T-helper 2 cell treated with Interferon-gamma antibody and Interleukin-4, amounts not matched to agents 100 ng/mL and 5 ng/mL, for 36 hours (primary cell): Measurements from ENCODE around the gene PLCH2. TPM values are rescaled to one million over a fixed set of nuclear protein-coding genes. Genes with fewer than 3 reads are reported as not detected.

Experiments
- intact Hi-C: fragments of 100-400 bp; cut with micrococcal nuclease; formaldehyde crosslinking; loops from one replicate; pipeline ENCODE4 v1.15.1; 2023
- total RNA-seq: library from RNA; stranded (reverse); gene quantifications from 2 replicates; pipeline ENCODE4 v1.2.3, GENCODE V29; 2022

PLCH2 gene, protein sequence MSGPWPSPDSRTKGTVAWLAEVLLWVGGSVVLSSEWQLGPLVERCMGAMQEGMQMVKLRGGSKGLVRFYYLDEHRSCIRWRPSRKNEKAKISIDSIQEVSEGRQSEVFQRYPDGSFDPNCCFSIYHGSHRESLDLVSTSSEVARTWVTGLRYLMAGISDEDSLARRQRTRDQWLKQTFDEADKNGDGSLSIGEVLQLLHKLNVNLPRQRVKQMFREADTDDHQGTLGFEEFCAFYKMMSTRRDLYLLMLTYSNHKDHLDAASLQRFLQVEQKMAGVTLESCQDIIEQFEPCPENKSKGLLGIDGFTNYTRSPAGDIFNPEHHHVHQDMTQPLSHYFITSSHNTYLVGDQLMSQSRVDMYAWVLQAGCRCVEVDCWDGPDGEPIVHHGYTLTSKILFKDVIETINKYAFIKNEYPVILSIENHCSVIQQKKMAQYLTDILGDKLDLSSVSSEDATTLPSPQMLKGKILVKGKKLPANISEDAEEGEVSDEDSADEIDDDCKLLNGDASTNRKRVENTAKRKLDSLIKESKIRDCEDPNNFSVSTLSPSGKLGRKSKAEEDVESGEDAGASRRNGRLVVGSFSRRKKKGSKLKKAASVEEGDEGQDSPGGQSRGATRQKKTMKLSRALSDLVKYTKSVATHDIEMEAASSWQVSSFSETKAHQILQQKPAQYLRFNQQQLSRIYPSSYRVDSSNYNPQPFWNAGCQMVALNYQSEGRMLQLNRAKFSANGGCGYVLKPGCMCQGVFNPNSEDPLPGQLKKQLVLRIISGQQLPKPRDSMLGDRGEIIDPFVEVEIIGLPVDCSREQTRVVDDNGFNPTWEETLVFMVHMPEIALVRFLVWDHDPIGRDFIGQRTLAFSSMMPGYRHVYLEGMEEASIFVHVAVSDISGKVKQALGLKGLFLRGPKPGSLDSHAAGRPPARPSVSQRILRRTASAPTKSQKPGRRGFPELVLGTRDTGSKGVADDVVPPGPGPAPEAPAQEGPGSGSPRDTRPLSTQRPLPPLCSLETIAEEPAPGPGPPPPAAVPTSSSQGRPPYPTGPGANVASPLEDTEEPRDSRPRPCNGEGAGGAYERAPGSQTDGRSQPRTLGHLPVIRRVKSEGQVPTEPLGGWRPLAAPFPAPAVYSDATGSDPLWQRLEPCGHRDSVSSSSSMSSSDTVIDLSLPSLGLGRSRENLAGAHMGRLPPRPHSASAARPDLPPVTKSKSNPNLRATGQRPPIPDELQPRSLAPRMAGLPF (N-terminal part only)
- total RNA-seq = 7.3 and 8.0 TPM in 2 replicates

DNA sequence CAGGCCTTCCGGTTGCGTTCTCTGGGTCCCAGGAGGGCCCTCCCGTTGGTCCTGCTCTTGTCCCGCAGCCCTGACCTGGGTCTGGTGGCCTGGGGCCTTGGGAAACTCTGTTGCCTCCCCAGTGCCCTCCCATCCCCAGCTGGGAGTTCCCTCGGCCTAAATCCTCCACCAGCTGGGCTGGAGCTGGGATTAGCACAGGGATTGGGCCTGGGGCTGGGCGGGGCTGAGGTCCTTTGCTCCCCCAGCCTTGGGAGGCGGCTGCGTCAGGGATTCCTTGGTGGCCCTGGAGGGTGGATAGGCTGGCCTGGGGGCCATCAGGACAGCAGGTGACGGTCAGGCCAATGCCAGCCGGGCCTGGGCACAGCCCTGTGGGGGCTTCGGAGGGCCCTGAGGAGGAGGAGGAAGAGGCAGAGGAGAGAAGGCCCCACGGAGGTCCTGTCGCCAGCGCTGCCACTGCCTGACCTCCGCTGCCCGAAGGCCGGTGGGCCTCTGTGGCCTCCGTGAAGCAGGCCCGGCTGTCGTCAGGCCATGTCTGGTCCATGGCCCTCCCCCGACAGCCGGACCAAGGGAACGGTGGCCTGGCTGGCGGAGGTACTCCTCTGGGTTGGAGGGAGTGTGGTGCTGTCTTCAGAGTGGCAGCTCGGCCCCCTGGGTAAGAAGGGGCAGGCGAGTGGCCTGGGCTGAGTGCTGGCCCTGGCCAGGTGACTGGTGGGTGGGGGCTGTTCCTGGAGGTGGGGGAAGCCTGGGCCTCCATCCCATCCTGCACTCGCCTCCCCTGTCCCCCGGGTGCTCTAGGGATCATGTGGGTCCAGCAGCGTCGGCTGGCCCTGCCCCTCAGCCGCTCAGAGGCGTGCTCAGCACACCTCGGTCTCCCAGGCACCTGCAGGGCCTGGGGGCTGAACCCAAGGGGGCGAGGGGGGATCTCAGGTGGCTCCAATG is at the start of gene PLCH2:
TSS of gene PLCH2 (plus strand) at position 229 of the 939 bp plus-strand sequence. CDS start at position 529, 300 bp downstream.
- intact Hi-C loops = no loop called here

DNA sequence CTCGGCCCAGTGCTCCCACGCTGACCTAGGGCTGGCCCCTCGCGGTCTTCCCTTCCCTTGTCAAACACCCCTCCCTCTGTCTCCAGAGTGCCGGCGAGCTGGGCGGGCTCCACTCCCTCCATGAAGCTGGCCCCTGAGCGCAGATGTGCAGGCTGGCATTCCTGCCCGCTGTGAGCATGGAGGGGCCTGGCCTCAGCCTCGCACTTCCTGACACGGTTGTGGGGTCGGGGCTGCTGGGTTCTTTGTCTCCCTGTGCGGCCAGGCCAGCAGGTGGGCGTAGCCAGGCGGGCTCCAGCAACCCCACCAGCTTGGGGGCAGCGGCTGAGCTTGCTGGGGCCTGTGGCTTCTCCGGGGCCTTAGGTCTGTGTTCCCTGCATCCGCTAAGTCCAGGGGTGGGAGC is 49.5 kb upstream of the PLCH2 start:
- intact Hi-C loops = no loop called here

DNA sequence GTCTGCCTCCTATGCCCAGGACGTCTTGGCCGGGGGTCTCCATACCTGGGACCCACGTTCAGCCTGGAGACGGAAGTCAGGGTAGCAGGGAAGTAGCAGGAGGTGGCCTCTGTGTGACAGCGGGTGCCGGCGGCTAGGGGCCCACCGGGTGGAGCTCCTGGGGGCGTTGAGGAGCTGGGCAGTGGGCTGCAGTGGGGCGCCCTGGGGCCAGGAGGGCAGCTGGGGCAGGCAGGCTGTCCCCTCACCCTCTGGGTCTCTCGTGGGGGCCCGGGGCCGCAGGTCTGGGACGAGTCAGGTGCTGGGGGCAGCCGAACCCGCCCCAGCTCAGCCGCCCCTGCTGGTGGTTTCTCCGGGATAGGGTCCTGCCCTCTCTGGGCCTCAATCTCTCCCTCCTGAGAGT is 49.0 kb upstream of the PLCH2 start:
- intact Hi-C loops = no loop called here

DNA sequence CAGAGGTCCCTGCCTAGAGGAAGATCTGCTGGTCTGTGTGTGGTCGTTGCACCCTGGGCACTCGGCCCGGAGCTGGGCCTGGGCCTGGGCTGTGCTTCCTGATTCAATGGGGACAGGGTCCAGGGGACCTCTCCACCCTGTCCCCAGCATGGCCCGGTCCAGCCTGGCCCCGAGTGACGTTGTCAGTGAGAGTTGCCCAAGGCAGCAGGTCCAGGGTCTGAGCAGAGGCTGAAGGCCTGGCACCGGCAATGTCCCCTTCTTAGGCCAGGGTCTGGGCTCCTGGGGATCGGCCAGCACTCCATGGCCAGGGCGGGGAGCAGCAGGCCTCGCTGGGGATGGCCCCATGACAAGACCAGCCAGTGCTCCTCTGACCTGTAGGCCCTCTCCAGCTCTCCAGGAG is 48.1 kb upstream of the PLCH2 start:
- intact Hi-C loops = no loop called here

DNA sequence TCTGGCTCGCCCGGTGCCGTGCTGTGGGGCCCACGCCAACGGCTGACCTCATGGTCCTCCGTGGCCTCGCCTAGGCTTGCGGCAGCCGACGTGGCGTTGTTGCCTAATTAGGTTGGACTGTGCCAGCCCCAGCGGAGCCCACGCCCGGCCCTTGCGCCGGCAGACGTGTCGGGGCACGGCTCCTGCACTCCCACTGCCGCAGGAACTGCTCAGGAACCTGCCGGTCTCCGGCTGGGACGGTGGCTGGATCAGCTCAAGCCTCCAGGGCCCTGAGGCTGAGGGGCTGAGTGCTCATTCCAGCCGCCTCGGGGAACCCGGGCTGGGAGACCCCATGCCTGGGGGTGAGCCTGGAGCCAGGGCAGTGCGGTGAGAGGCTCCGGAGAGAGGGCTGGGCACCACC is 47.6 kb upstream of the PLCH2 start:
- intact Hi-C loops = no loop called here

DNA sequence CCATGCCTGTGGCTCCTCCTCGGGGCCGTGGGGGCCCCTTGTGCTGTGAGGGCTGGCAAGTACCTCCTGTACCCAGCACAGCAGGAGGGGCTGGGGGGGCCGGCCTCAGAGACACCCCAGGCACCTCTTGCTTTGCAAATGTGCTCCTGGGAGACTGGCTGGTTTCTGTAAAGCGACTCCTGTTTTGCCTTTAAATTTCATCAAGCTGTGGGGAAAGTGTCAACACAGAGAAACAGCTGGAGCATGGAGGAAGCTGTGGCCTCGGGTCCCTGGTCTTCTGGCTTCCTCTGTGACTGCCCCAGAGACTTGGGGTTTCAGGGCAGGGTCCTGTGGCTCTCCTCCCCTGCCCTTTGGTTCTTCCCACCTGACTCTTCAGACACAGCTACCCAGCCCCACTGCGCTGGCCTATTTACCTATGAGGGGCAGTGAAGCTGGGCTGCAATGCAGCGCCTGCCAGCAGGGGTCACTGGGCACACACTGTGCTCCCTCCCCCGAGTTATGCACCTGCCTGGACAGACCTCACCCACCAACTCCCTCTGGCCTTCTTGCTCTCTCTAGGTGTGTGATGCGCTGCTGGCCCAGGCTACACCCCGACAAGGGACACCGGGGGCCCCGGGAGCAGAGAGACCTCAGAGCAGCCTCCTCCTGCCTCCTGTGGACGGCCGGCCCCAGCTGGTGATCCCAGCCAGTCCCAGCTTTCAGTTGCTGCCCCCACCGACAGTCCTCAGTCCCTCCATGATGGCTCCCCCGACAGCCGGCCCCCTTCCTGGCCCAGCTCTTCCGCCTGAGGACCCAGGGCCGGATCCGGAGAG is 46.1 kb upstream of the PLCH2 start:
- intact Hi-C loops = no loop called here

DNA sequence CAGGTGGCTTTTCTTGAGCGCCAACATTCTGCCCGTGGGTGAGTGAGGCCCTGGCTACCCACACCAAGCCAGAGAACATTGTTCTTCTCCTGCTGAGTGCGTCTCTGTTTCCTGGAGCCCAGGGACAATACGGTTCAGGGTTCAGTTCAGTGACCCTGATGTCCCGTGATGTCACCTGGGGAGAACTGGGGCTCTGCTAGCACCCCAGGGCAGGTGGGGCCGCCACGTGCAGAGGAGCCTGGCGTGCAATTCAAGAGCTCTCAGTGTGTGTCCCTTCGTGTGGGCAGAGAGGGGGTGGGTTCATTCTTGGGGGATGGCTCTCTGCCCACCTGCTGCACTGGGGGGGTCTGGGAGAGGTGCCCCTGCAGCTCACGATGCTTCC is 45.5 kb upstream of the PLCH2 start:
- intact Hi-C loops = no loop called here

DNA sequence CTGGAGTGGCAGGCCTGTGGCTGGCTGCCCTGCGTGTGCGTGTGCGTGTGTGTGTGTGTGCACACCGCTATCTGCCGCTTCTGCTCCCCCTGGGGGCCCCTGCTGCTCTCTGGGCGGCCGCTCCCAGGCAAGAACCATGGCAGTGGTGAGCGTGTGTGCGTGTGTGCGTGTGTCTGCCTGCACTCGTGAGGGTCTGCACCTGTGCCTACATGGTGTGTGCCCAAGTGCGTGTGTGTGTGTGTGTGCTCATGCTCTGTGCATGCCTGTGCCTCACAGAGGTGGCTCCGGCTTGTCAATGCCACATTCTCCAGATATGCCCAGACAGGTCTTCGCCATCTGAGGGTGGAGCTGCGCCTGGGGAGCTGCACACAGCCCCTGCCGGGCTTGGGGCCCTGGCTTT is 45.0 kb upstream of the PLCH2 start:
- intact Hi-C loops = no loop called here

DNA sequence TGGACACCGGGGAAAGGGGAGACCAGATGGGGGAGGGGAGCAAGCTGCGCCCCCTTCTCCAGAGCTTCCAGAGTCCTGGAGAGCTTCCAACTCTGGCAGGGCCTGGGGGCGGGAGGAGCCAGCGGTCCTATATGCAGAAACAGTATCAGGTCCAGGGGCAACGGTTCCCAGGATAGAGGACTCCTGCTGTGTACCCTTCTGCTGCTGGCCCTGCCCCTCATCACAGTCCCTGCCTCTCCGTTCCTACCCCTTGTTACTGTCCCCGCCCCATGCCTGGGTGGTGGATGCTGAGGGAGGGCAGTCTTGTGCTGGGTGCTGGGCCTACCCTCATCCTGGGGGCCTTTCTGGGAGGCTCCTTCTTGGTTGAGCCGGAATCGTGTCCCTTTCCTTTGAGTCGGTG is 44.6 kb upstream of the PLCH2 start:
- intact Hi-C loops = no loop called here

DNA sequence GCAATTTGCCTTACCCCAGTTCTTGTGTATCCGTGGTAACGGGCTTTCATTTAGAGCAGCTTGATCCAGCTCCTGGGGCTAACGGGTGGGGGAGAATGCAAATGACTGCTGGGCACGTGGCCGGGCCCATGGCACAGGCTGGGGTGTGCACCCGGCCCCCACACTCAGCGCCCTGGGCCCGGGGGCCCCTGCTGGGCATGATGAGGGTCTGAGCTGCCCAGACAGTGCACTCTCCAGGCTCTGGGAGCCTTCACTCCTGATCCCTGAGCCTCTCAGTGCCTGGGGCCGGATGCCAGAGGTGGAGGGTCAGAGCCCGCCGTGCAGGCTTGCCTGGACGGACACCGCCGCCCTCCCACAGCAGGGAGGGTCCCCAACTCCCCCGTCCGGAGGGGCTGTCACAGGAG is 43.6 kb upstream of the PLCH2 start:
- intact Hi-C loops = no loop called here

DNA sequence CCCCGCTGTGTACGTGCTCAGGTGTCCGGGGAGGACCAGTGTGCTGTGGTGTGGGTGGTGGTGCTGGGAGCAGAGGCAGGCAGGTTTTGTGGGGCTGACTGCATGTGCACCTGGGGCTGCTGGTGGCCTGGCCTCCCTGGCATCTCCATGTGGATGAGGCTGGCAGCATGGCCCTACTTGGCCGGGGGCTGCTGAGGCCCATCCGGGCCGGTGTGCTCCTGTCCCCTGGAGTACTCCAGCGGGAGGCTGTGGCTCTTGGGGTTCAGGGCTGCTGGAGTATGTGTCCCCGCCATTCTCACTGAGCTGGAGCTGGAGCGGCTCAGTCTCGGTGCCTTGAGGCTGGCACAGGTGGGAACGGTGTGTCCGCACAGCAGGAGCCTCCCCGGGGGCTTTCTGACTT is 42.9 kb upstream of the PLCH2 start:
- intact Hi-C loops = no loop called here

DNA sequence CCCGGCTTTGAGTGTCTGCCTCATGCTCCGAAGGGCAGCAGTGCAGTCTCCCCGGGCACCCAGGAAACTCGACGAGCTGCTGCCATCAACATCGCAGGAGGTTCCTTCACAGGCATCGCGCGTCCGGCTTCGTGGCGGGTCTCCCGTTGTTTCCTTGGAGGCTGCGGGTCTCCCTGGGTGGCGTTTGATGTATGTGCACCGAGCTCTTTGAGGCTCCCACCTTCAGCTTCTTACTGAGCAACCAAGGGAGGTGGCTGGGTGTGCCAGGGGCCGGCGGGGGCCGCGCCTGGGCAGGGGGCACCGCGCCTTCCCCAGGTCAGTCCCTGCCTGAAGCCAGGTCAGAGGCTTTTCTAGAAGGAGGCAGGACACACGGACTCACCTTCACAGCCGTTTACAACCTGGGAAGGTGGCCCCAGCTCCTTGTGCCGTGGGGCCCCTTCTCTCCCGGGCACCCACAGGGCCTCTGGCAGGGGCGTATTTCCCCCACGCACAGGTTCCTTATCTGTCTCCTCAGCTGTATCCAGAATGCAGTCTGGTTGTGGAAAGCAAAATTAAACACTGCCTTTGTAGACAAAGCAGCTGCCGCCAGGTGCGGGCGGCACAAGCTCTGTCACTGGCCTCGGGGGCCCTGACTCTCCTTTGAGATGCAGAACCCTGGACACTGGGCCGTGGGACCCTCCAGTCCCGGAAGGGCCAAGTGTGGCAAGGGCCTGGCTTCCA is 42.0 kb upstream of the PLCH2 start:
- intact Hi-C loops = no loop called here

DNA sequence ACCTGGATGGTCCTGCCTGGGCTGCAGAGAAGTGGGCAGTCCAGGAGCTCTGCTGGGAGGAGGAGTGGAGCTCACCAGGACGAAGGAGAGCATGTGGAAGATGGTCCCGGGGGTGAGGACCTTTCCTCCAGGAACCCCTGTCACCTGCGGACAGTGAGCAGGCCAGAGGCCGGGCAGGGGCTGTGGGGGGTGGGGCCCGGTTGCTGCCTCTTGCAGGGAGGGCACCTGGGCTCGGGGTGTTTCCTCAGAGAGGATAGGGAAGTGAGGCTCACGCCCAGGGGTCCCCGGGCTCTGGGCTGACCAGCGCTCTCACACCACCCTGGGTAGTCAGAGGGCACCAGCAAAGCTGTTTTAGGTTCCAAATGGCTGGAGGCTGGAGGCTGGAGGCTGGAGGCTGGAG is 41.0 kb upstream of the PLCH2 start:
- intact Hi-C loops = no loop called here

DNA sequence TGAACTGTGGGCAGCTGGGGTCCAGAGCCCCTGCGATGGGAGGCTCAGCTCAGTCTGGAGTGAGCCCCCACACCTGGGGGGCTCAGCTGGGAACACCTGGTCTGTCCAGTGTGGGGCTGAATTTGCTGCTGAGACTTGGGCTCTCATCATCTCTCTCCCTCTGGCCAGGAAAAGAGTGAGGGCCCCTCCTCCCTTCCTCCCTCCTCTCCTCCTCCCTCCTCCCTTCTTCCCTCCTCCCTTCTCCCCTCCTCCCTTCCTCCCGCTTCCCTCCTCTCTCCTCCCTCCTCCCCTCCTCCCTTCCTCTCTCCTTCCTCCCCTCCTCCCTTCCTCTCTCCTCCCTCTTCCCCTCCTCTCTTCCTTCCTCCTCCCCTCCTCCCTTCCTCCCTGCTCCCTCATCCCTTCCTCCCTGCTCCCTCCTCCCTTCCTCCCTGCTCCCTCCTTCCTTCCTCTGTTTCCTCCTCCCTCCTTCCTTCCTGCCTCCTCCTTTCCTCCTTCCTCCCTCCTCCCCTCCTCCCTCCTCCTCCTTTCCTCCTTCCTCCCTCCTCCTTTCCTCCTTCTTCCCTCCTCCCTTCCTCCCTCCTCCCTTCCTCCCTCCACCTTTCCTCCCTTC is 40.2 kb upstream of the PLCH2 start:
- intact Hi-C loops = no loop called here

DNA sequence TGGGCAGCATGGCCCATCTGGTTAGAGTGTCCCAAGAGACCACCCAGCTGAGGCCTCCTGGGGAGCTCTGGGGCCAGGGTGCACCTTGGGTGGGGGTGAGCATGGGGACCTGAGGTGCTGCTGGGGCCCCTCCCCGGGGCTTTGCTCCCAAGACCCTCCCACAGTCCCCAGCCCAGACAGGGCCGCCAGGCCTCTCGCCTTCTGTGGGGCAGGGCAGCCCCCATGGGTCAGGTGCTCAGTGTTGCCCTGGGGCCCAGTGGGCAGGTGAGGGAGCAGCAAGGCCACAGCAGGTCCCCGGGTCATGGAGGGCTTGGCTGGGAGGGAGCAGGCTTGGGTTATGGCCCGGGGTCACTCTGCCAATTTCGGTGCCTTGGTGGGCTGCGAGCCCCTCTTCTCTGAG is 39.2 kb upstream of the PLCH2 start:
- intact Hi-C loops = no loop called here

DNA sequence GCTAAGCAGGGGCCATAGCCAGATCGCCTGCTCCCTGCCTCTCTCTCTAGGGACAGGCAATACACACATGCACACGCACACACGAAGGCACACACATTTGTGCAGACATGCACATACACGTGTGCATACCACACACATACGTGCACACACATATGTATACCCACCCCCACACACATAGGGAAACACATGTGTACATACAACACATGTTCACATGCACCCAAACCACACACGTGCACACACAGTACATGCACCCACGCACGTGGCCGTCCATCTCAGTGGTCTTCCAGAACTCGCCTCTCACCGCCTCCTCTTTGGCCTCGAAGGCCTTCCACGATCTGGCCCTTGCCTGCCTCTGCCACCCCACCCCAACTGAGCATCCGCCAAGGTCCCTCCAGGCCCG is 38.5 kb upstream of the PLCH2 start:
- intact Hi-C loops = no loop called here

DNA sequence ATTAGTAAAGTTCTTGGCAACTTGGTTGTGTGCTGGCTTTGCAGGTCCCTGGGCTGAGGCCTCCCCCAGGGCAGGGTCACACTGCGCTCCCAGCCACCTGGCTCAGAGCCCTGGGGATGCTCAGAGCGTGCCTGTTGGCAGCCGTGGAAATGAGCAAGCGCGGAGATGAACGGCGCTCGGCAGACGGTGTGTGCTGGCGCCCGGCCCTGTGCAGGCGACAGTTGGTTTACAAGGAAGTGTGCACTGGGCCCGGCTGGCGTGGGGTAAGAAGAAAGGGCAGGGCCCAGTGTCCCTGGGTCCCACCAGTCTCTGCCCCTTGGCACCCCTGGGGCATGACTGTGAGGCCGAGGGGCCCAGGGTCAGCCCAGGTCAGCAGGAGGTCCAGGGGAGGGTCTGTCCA is 38.1 kb upstream of the PLCH2 start:
- intact Hi-C loops = no loop called here

DNA sequence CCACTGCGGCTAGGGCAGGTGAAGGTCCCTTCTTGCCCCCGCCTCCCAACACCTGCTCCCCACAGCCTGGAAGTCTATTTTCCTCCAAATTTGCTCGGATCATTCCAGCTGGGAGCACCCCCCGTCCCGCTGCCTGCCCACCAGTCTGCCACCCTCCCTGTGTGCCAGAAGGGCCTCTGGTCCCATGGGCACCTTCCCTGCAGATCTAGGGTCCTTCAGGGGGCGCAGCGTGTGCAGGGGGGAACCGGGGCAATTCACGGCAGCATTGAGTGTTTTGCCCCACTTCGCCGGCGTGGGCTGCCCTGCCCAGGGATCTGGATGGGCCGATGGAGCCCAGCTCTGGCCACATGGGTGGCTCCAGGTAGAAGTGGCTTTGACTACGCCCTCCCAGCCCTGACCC is 37.4 kb upstream of the PLCH2 start:
- intact Hi-C loops = no loop called here

DNA sequence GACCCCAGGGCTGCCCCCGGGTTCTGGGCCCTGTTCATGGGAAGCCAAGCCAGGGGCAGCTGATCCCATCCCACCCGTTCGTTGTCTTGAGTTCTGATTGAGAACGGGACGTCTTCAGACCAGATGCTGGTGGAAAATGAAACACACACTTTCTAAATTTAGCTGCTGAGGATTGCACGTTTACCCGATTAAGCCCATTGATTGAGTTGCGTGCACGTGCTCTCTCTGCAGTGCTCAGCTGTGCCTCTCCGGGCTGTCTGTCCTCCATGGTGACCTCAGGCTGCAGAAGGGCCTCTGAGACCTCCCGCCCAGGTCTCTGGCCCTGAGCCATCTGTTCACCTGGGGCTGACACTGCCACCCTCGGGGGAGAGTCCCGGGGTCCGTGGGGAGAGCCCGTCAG is 36.7 kb upstream of the PLCH2 start:
- intact Hi-C loops = no loop called here
